GM21737 (cell line): ENCODE data around the gene DRAP1.

Source experiments
- ATAC-seq: cut with Tn5 transposase; IDR thresholded peaks from one replicate; pipeline ENCODE4 v1.9.1; 2021; ENCODE audit warnings: mild to moderate bottlenecking, moderate library complexity; ENCODE audit not compliant: unreplicated experiment

Gene DRAP1

DNA sequence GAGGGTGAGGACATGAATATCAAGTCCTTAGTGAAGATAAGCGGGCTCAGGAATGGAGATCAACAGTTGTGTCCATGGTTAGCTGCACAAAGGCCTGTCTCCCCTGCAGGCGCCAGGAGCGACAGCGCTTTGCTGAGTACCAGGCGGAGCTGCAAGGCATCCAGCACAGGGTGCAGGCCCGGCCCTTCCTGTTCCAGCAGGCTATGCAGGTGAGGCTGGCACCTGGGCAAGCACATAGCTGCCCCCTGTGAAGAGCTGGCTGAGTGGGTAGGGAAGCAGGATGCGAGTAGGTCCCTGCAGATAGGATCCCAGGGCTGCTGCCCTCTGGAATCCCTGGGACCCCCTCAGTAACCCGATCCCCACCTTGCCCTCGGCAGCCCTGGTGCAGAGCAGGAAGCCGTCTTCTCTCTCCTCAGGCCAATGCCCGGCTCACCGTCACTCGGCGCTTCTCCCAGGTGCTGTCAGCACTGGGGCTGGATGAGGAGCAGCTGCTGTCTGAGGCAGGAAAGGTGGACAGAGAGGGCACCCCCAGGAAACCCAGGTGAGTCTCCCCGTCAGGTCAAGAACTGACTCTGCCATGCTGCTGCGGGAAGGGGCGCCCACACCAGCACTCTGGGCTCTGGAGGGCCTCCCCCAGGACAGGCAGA lies 39.7 kb downstream of the DRAP1 start:
- no peak for ATAC-seq

DNA sequence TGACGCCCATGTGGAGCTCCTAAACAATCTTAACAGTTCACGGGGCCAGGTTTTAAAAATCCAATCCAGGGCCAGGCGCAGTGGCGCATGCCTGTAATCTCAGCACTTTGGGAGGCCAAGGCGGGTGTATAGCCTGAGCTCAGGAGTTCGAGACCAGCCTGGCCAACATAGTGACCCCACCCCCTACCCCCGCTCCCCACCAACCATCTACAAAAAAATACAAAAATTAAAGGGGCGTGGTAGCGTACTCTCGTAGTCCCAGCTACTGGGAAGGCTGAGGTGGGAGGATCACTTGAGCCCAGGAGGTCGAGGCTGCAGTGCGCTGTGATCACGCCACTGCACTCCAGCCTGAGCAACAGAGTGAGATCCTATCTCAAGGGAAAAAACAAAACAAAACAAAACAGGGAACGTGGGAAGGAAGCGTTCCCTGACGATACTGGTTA lies 41.6 kb downstream of the DRAP1 start:
- no peak for ATAC-seq

DNA sequence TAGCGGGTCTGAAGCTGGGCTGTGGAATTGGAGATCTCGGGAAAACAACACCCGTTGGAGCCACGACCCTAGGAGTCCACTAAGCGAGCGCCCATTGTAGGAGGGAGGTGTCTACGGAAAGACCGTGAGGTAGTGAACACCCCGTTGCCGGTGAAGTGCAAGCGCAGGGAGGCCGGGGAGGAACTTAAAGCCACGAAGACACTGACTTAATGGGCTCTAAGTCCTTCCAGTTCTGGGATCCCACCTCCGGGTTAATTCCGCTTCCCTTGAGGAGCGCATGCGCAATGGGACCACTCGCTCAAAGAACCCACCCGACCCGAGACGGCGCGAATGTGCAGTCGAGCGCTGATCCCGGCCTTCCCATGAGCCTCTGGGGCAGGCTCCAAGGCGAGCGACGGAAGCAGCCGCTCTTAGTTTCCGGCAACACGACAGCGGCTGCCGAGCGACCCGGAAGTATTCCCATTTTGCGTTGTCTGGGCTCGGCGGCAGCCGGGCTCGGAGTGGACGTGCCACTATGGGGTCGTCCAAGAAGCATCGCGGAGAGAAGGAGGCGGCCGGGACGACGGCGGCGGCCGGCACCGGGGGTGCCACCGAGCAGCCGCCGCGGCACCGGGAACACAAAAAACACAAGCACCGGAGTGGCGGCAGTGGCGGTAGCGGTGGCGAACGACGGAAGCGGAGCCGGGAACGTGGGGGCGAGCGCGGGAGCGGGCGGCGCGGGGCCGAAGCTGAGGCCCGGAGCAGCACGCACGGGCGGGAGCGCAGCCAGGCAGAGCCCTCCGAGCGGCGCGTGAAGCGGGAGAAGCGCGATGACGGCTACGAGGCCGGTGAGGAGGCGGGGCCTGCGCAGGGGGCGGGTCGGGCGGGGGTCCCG lies 42.3 kb downstream of the DRAP1 start, which contains the start of gene SART1:
SART1 (plus strand) TSS at position 468 of the 874 bp plus-strand sequence; CDS start at position 515, 47 bp downstream.
- peak; percentile 76 for ATAC-seq

DNA sequence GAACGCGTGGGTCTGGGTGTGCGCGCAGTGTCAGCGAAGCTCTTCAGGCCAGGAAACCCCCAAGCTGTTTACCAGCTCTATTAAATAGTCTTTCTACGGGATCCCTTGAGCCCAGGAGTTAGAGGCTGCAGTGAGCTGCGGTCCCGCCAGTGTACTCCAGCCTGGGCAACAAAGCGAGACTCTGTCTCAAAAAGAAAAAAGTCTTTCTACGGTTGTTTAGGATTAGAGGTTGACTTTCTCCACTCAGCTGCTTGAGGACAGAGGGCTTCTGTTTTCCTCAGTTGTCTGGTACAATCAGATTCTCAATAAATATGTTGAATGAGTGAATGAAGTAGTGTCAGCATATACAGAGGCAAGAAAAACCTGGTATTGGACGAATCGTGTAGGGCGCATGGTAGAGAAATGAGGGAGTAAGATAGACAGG lies 42.9 kb downstream of the DRAP1 start:
- no peak for ATAC-seq

DNA sequence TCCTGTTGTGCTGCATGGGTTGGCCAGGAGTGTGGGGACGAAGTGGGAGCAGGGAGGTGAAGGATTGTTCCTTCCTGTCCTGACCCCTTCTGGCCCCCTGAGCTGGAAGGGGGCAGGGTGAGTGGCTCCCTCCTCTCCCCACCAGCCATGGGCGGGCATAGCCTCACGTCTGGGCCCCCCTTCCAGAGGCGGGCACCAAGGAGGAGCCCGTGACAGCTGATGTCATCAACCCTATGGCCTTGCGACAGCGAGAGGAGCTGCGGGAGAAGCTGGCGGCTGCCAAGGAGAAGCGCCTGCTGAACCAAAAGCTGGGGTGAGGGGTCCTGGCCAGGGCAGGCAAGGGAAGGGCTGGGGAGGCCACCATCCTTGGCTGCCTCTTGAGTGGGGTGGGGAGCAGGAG lies 45.7 kb downstream of the DRAP1 start:
- no peak for ATAC-seq

DNA sequence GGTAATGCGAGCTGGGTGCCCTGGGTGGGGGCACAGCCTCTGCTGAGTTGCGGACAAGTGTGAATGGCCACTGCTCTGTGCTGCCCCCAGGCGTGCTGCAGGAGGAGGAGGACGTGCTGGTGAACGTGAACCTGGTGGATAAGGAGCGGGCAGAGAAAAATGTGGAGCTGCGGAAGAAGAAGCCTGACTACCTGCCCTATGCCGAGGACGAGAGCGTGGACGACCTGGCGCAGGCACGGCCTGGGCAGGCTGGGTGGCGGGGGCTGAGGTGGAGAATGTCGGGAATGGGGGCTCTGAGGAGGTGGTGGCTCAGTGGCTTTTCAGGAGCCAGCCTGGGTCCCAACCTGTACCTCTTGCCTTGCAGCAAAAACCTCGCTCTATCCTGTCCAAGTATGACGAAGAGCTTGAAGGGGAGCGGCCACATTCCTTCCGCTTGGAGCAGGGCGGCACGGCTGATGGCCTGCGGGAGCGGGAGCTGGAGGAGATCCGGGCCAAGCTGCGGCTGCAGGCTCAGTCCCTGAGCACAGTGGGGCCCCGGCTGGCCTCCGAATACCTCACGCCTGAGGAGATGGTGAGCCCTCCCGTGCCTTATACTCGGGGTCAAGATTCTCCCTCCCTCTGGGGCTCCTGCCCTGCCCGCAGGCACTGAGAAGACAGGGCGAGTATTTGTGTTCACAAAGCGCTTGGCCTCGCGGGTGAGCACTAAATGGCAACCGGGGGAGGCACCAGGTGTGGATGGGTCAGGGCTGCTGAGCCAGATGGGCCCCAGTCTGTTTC lies 46.9 kb downstream of the DRAP1 start:
- ATAC-seq: no peak

DNA sequence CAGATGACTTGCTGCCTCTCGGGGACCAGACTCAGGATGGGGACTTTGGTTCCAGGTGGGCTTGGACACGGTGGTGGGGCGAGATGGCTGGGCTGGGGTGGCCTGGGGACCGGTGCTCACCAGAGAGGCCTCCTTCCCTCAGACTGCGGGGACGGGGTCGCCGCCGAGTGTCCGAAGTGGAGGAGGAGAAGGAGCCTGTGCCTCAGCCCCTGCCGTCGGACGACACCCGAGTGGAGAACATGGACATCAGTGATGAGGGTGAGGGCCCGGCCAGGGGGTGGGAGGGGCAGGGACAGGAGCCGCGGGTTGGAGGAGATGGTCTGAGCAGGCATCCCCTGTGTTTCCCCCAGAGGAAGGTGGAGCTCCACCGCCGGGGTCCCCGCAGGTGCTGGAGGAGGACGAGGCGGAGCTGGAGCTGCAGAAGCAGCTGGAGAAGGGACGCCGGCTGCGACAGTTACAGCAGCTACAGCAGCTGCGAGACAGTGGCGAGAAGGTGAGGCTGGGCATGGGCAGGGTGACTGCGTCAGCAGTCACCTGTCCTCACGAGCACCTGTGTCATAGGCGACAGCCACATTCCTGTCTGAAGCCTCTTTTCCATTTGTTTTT lies 48.2 kb downstream of the DRAP1 start:
- no peak for ATAC-seq

DNA sequence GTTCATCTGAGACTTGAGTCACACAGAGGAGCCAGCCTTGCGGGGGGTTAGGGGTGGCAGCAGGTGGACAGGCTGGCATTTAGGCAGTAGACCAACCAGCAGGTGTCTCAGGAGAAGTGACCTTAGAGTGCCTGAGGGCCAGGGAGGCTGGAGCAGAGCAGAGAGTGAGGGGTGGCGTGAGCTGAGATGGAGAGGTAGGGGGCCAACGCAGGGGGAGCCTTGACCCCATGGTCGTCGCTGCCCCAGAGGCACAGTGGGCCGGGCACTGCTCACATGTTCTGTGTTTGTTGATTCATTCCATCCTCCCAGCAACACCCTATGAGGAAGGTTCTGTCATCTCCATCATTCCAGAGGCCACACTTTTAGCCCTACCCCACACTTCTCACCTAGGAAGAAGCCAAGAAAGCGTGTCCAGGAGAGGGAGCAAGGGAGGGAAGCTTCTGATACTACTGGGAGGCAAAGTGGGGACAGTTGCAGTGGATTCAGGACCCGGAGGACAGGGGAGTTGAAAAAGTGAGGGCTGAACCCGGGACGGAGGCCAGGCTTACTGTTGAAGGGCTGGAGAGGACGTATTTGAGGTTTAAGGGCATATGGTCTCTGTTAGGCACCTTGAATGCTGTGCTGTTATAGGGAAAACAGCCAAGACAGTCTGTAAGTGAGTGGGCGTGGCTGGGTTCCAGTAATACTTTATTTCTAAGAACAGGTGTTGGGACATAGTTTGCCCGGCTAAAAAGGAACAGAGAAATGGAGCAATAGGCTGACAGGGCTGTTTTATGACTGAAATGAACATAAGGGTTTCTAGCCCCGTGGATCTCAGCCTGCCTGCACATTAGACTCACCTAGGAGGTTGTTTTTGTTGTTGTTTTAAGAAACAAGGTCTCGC lies 49.6 kb downstream of the DRAP1 start:
- no peak for ATAC-seq
